Upper lobe of right lung (tissue), 1 donor: ENCODE results near the gene ZFX. TPM values are rescaled to one million over a fixed set of nuclear protein-coding genes. Genes with fewer than 3 reads are reported as not detected.

Source experiments
- ATAC-seq: fragments of 200-7000 bp; cut with Tn5 transposase; one replicate; pipeline ENCODE4 v1.9.1; 2020; ENCODE audit warnings: mild to moderate bottlenecking, moderate library complexity
- DNase-seq: peaks from one replicate; pipeline ENCODE4 v3.0.0-alpha.2; 2020
- H3K27ac ChIP-seq: fragments of 200-600 bp; one replicate; pipeline ENCODE4 v1.8.0; 2022
- H3K27me3 ChIP-seq: fragments of 200-600 bp; one replicate; pipeline ENCODE4 v1.8.0; 2022; ENCODE audit warnings: mild to moderate bottlenecking
- H3K36me3 ChIP-seq: fragments of 200-600 bp; one replicate; pipeline ENCODE4 v1.8.0; 2022
- H3K4me1 ChIP-seq: fragments of 200-600 bp; one replicate; pipeline ENCODE4 v1.8.0; 2022
- H3K4me3 ChIP-seq: fragments of 200-600 bp; one replicate; pipeline ENCODE4 v1.8.0; 2022; ENCODE audit warnings: mild to moderate bottlenecking
- H3K9me3 ChIP-seq: fragments of 200-600 bp; one replicate; pipeline ENCODE4 v1.8.0; 2022
- intact Hi-C: fragments of 100-400 bp; cut with DNase I; formaldehyde crosslinking; loops from one replicate; pipeline ENCODE4 v1.11.0; 2022
- total RNA-seq: library from RNA; stranded (reverse); fragmentation: NEBNext Ultra II Directional; extraction: Animal tissue kit (Norgen Biotek cat#: 25700); gene quantifications from one replicate; pipeline ENCODE4 v1.2.1, GENCODE V29; 2021
- TF ChIP-seq, protein P1 (sequence below): fragments of 200-600 bp; IDR thresholded peaks from one replicate; pipeline ENCODE4 v1.8.0; 2022; ENCODE audit warnings: antibody characterized with exemption
- donor health status: DM: no; HTN: yes; CAD: no; lungs with severe emphysema.

Gene ZFX
- total RNA-seq, 1 donor from 2014 or later: 41.5 TPM

DNA sequence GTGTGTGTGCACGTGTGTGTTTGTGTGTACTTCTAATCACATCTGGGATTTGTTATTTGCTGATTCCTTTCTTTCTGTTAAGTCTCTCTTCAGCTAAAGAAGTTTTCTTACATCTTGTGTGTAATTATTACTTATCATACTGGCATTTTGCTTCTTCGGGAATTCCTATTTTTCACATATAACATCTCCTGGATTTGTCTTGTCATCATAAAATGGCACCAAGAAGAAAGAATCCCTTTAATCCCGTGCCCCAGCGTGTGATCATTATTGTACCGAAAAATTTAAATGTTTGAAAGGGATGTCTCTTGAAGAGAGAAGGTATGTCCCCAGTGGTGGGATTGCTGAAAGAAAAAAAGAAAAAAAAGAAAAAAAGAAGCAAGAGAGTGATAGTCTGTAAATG, 72.3 kb downstream of the ZFX start:
- Histone ChIP-seq H3K4me1 (no peaks in the 10 kb centered on the region), H3K4me3 (no peak overlapping the region), H3K27ac (no peak overlapping the region), H3K27me3 (no peaks in the 10 kb centered on the region), H3K36me3 (no peaks in the 10 kb centered on the region), H3K9me3 (no peaks in the 10 kb centered on the region)
- intact Hi-C loops: no loop called here
- DNase-seq (no peak), ATAC-seq (no peak)
- TF ChIP-seq, protein P1, sequence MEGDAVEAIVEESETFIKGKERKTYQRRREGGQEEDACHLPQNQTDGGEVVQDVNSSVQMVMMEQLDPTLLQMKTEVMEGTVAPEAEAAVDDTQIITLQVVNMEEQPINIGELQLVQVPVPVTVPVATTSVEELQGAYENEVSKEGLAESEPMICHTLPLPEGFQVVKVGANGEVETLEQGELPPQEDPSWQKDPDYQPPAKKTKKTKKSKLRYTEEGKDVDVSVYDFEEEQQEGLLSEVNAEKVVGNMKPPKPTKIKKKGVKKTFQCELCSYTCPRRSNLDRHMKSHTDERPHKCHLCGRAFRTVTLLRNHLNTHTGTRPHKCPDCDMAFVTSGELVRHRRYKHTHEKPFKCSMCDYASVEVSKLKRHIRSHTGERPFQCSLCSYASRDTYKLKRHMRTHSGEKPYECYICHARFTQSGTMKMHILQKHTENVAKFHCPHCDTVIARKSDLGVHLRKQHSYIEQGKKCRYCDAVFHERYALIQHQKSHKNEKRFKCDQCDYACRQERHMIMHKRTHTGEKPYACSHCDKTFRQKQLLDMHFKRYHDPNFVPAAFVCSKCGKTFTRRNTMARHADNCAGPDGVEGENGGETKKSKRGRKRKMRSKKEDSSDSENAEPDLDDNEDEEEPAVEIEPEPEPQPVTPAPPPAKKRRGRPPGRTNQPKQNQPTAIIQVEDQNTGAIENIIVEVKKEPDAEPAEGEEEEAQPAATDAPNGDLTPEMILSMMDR: no peak

DNA sequence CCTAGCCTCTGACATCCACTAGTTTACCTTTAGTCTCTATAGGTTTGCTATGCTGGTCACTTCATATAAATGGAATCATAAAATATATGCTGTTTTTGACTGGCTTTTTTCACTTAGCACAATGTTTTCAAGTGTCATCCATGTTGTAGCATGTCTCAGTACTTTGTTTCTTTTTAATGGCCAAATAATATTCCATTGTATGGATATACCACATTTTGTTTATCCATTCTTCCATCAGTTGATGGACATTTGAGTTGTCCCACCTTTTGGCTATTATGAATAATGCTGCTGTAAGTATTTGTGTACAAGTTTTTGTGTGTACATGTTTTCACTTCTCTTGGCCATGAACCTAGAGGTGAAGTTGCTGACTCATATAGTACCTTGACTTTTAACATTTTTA, 75.7 kb downstream of the ZFX start:
- H3K9me3 ChIP-seq: no peaks in the 10 kb centered on the region
- H3K4me3 ChIP-seq: no peak overlapping the region
- intact Hi-C loops: no loop called here
- DNase-seq (no peak), ATAC-seq (no peak)
- no peaks in the 10 kb centered on the region for H3K4me1 ChIP-seq
- H3K27ac ChIP-seq: no peak overlapping the region
- no peaks in the 10 kb centered on the region for H3K27me3 ChIP-seq
- no peaks in the 10 kb centered on the region for H3K36me3 ChIP-seq
- TF ChIP-seq, protein P1: no peak

DNA sequence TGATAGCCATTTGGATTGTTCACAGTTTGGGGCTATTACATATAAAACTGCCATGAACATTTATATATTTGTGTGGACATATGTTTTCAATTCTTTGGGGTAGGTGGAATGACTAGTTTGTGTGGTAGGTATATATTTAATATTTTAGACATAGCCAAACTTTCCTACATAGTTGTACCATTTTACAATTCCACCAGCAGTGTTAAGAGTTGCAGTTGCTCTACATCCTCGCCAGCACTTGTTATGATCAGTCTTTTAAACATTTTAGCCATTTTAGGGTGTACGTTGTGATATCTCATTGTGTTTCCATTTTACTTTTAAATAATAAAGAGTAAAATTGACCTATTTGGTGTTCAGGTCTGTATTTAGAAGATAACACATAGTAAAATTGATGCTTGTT, 76.6 kb downstream of the ZFX start:
- Histone ChIP-seq H3K9me3 (no peaks in the 10 kb centered on the region), H3K36me3 (no peaks in the 10 kb centered on the region), H3K27me3 (no peaks in the 10 kb centered on the region), H3K4me1 (no peaks in the 10 kb centered on the region), H3K27ac (no peak overlapping the region), H3K4me3 (no peak overlapping the region)
- TF ChIP-seq, protein P1: no peak
- DNase-seq (no peak), ATAC-seq (no peak)
- intact Hi-C loops: no loop called here

DNA sequence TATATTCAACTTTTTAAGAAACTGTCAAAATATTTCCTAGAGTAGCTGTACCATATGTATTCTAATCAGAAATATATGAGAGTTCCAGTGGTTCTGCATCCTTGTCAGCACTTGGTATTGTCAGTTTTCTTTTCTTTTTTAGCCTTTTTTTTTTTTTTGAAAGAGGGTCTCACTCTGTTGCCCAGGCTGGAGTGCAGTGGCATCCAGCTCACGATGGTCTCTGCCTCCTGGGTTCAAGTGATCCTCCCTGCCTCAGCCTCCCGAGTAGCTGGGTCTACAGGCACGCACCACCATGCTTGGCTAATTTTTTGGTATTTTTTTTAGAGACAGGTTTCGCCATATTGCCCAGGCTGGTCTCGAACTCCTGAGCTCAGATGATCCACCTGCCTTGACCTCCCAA, 79.1 kb downstream of the ZFX start:
- intact Hi-C loops: no loop called here
- H3K27ac ChIP-seq: no peak overlapping the region
- no peaks in the 10 kb centered on the region for H3K27me3 ChIP-seq
- DNase-seq (no peak), ATAC-seq (no peak)
- TF ChIP-seq, protein P1: no peak
- no peaks in the 10 kb centered on the region for H3K36me3 ChIP-seq
- H3K9me3 ChIP-seq: no peaks in the 10 kb centered on the region
- H3K4me1 ChIP-seq: no peaks in the 10 kb centered on the region
- no peak overlapping the region for H3K4me3 ChIP-seq

DNA sequence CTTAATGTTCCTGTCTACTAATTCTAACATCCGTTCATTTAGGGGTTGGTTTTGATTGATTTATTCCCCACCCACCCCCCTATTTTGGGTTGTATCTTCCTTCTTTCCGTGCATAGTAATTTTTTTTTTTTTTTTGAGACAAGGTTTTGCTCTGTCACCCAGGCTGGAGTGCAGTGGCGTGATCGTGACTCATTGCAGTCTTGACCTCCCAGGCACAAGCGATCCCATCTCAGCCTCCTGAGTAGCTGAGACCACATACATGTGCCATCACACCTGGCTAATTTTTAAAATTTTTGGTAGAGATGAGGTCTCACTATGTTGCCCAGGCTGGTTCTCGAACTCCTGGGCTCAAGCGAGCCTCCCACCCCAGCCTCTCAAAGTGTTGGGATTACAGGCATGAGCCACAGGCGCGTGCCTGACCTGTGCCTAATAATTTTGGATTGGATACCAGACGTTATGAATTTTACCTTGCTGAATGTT, 79.9 kb downstream of the ZFX start:
- Histone ChIP-seq H3K27me3 (no peaks in the 10 kb centered on the region), H3K36me3 (no peaks in the 10 kb centered on the region), H3K4me1 (no peaks in the 10 kb centered on the region), H3K9me3 (no peaks in the 10 kb centered on the region), H3K4me3 (no peak overlapping the region), H3K27ac (no peak overlapping the region)
- ATAC-seq (no peak), DNase-seq (no peak)
- intact Hi-C loops: no loop called here
- TF ChIP-seq, protein P1: no peak

DNA sequence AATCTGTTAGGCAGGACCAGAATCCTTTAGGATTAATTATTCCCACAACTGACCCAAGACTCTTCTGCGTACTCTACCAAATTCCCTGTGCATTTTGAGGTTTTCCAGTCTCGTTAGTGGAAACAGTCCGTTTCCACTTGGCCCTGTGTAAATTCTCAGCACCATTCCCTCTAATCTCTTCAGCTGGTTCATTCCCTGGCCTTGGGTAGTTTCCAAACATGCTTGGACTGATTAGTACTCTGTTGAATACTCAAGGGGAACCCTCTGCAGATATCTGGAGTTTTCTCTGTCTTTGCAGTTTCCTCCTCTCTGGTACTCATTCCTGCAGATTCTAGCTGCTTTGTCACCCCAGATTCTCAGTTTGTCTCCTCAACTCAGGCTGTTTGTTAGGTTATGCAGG, 80.4 kb downstream of the ZFX start:
- Histone ChIP-seq H3K4me1 (no peaks in the 10 kb centered on the region), H3K36me3 (no peaks in the 10 kb centered on the region), H3K4me3 (no peak overlapping the region), H3K27me3 (no peaks in the 10 kb centered on the region), H3K9me3 (no peaks in the 10 kb centered on the region), H3K27ac (no peak overlapping the region)
- intact Hi-C loops: no loop called here
- ATAC-seq: no peak
- DNase-seq: no peak
- TF ChIP-seq, protein P1: no peak
